ENCODE measurements around the gene ITGA1. TPM values are rescaled to one million over a fixed set of nuclear protein-coding genes. Genes with fewer than 3 reads are reported as not detected.

ITGA1 gene
- total and polyA plus RNA-seq, 4 donors, result 24.2 to 187 (median 48.5) TPM

GRCh38 chr5:52989025-52989780, 201.5 kb downstream of the ITGA1 start, which contains the start of gene ITGA2:
ITGA2 (plus strand) TSS chr5:52989352; CDS start chr5:52989469, 117 bp downstream.
- H3K4me1 ChIP-seq (ENCODE audit: control insufficient read depth in 4 of 4, insufficient read depth in 4 of 4, low read length in 3 of 4), result peaks cover 0 to 16% (median 9%) of the 10 kb centered on the region in 4 donors
- H3K27me3 ChIP-seq (ENCODE audit: control insufficient read depth in 4 of 4, insufficient read depth in 4 of 4, low read length in 3 of 4), result peaks cover 0 to 4% (median 0%) of the 10 kb centered on the region in 4 donors
- no peaks in the 10 kb centered on the region for H3K9me3 ChIP-seq (ENCODE audit: control insufficient read depth in 4 of 4, low read length in 3 of 4)
- TF ChIP-seq FOXA1 (IDR thresholded peaks at IDR 0.05) (no peak), RXRA (IDR thresholded peaks at IDR 0.05) (no peak), EGR1 (IDR thresholded peaks at IDR 0.05; ENCODE audit: low read depth in 2 of 2) (no peak), CTCF (IDR thresholded peaks at IDR 0.05; ENCODE audit: low read depth, low read length, missing input control) (no peak), REST (IDR thresholded peaks at IDR 0.05) (no peak), RAD21 (IDR thresholded peaks at IDR 0.05) (no peak), NR2F2 (IDR thresholded peaks at IDR 0.05) (no peak), GABPA (IDR thresholded peaks at IDR 0.05 in 1 of 2, conservative IDR thresholded peaks at IDR 0.05 in 1 of 2) (no peak), MAX (IDR thresholded peaks at IDR 0.05) (no peak), FOXA2 (IDR thresholded peaks at IDR 0.05) (no peak), ZBTB33 (IDR thresholded peaks at IDR 0.05) (no peak), ATF3 (IDR thresholded peaks at IDR 0.05) (no peak)
- no peak within 1 kb of the TSS for H3K9ac ChIP-seq (ENCODE audit: low read depth in 1 of 2, low read length in 2 of 2)
- DNase-seq (ENCODE audit: low spot score), result peak; percentile 37
- H3K27ac ChIP-seq (ENCODE audit: low read depth in 1 of 2, low read length in 2 of 2), result no peak within 1 kb of the TSS
- H3K4me3 ChIP-seq (ENCODE audit: low read depth in 1 of 3, low read length in 3 of 3), result peak within 1 kb of the TSS; percentile 35 to 67 (median 48)
- H3K36me3 ChIP-seq (ENCODE audit: control insufficient read depth in 4 of 4, insufficient read depth in 3 of 4, low read depth in 1 of 4, low read length in 3 of 4), result no peaks in the 10 kb centered on the region
- WGBS, result 1% methylated on average over 64 of the region's 64 CpGs

All from liver (tissue), 9 donors.